OCI-LY3 (cell line): ENCODE measurements around the gene AHNAK2.

Experiments used
- EZH2phosphoT487 ChIP-seq: fragments of 200-600 bp; shearing (Covaris generic); IDR thresholded peaks from 2 replicates; pipeline ENCODE4 v1.6.1; 2018; ENCODE audit warnings: antibody characterized with exemption, mixed run types, low read depth
- TF ChIP-seq, protein P1 (sequence below): fragments of 200-600, 300-600 bp; sonication (generic); IDR thresholded peaks from 2 replicates; pipeline ENCODE4 v1.5.1; 2014; ENCODE audit warnings: antibody characterized with exemption, low read length, low read depth

DNA sequence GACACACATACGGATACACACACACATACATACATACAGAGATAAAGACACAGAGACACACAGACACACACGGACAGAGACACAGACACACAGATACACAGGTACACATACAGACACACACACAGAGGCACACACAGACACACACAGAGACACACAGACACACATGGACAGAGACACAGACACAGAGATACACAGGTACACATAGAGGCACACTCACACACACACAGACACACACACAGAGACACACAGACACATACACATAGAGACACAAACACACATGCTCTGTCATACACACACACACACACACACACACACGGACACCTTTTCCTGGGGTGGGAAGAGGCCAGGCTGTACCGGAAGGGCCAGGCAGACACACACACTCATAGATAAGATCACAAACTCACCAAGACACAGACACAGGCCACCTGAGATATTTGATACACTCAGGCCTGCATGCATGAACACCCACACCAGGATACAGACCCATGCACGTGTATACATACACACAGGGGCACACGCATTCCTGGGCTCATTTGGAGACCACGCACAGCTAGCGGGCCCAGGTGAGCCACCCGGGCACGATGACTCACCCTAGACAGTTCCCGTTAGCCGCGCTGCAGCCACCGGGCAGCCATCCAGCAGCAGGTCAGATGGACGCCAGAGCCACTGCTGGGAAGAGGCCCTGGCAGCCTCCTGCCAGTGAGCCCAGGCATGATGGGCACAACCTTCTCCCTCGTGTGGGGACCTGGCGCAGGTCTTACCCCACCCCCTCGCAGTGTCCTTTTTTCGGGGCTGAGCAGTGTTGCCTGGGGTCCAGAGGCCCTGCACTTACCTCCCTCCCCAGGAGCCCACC is 1.8 kb upstream of the AHNAK2 start:
- TF ChIP-seq, protein P1, sequence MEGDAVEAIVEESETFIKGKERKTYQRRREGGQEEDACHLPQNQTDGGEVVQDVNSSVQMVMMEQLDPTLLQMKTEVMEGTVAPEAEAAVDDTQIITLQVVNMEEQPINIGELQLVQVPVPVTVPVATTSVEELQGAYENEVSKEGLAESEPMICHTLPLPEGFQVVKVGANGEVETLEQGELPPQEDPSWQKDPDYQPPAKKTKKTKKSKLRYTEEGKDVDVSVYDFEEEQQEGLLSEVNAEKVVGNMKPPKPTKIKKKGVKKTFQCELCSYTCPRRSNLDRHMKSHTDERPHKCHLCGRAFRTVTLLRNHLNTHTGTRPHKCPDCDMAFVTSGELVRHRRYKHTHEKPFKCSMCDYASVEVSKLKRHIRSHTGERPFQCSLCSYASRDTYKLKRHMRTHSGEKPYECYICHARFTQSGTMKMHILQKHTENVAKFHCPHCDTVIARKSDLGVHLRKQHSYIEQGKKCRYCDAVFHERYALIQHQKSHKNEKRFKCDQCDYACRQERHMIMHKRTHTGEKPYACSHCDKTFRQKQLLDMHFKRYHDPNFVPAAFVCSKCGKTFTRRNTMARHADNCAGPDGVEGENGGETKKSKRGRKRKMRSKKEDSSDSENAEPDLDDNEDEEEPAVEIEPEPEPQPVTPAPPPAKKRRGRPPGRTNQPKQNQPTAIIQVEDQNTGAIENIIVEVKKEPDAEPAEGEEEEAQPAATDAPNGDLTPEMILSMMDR = no peak
- no peak for TF ChIP-seq EZH2phosphoT487
